ENCODE measurements around the gene RNASEH2C. TPM values are rescaled to one million over a fixed set of nuclear protein-coding genes. Genes with fewer than 3 reads are reported as not detected.

The RNASEH2C gene
- total and polyA plus RNA-seq, 2 of the 13 experiments (the other 11 are each of a cell fraction or from before 2014, with no cell fraction given) = 27.4 to 50.9 TPM

- TF ChIP-seq TARDBP (CRISPR knock-in tag; IDR thresholded peaks at IDR 0.05) = peak; percentile 74
- TF ChIP-seq FOXP4 (CRISPR knock-in tag; IDR thresholded peaks at IDR 0.05) = peak; percentile 7; the same call in 1 of the 2 replicates
- peak; percentile 91 for TF ChIP-seq ZNF143 (CRISPR knock-in tag; IDR thresholded peaks at IDR 0.05)
- TF ChIP-seq AKAP8 (CRISPR knock-in tag; IDR thresholded peaks at IDR 0.05) = peak; percentile 90
- TF ChIP-seq SMC3 (IDR thresholded peaks at IDR 0.05; ENCODE audit: low read length) = no peak
- TF ChIP-seq RNF219 (CRISPR knock-in tag; IDR thresholded peaks at IDR 0.05) = no peak
- 0 out of 2 replicates have a peak, but pooled peaks have one; percentile 50 for TF ChIP-seq TSC22D2 (CRISPR knock-in tag; IDR thresholded peaks at IDR 0.05; ENCODE audit: borderline replicate concordance)
- peak; percentile 78 for TF ChIP-seq ZNF501 (CRISPR knock-in tag; IDR thresholded peaks at IDR 0.05)
- peak; percentile 14; the same call in 1 of the 2 replicates for TF ChIP-seq SP5 (CRISPR knock-in tag; IDR thresholded peaks at IDR 0.05; ENCODE audit: borderline replicate concordance, low read depth)
- 0 out of 2 replicates have a peak, but pooled peaks have one; percentile 27 for TF ChIP-seq GTF3A (CRISPR knock-in tag; conservative IDR thresholded peaks at IDR 0.05)
- 0 out of 2 replicates have a peak, but pooled peaks have one; percentile 23 for TF ChIP-seq SMAD9 (CRISPR knock-in tag; IDR thresholded peaks at IDR 0.05)
- no peak for TF ChIP-seq LRRFIP1 (CRISPR knock-in tag; conservative IDR thresholded peaks at IDR 0.05)
- no peak for TF ChIP-seq GRHL1 (CRISPR knock-in tag; conservative IDR thresholded peaks at IDR 0.05)
- TF ChIP-seq ZNF280B (CRISPR knock-in tag; IDR thresholded peaks at IDR 0.05; ENCODE audit: borderline replicate concordance) = no peak; the same call in 1 of the 2 replicates
- TF ChIP-seq TCF12 (IDR thresholded peaks at IDR 0.05) = no peak
- TF ChIP-seq TCF12 (CRISPR knock-in tag; IDR thresholded peaks at IDR 0.05) = no peak
- no peak for TF ChIP-seq KDM6A (CRISPR knock-in tag; IDR thresholded peaks at IDR 0.05; ENCODE audit: low read depth)
- 0 out of 2 replicates have a peak, but pooled peaks have one; percentile 56 for TF ChIP-seq DDIT3 (CRISPR knock-in tag; IDR thresholded peaks at IDR 0.05)
- TF ChIP-seq ZNF136 (CRISPR knock-in tag; IDR thresholded peaks at IDR 0.05; ENCODE audit: low read depth) = peak; percentile 87; the same call in 1 of the 2 replicates
Observed at GRCh38 chr11:65720211-65720934, at the start of gene RNASEH2C (continued).
